Thyroid gland (tissue), 4 donors: ENCODE data around the gene XK. TPM values are rescaled to one million over a fixed set of nuclear protein-coding genes. Genes with fewer than 3 reads are reported as not detected.

Experiments used
- DNase-seq, 2 donors: peaks; one replicate each; pipeline ENCODE4 v3.0.0-alpha.2; 2019
- H3K27ac ChIP-seq, 3 donors: fragments of 200-600 bp; sonication (generic); 1 replicate in 2 of 3; 2 replicates in 1 of 3; pipeline ENCODE4 v1.5.1; 2016 to 2019; ENCODE audit warnings: mild to moderate bottlenecking in 1 of 3, moderate library complexity in 1 of 3
- H3K27me3 ChIP-seq: fragments of 200-600 bp; sonication (generic); one replicate; pipeline ENCODE4 v1.5.1; 2019
- H3K36me3 ChIP-seq, 2 donors: fragments of 200-600 bp; sonication (generic); one replicate each; pipeline ENCODE4 v1.5.1; 2016 to 2019
- H3K4me1 ChIP-seq, 2 donors: fragments of 200-600 bp; sonication (generic); one replicate each; pipeline ENCODE4 v1.5.1; 2017 to 2019
- H3K4me3 ChIP-seq, 3 donors: fragments of 200-600 bp; sonication (generic); replicated peaks in 1 of 3; 1 replicate in 2 of 3; 2 replicates in 1 of 3; pipeline ENCODE4 v1.5.1; 2016; ENCODE audit warnings: mild to moderate bottlenecking in 1 of 3
- H3K9me3 ChIP-seq: fragments of 200-600 bp; sonication (generic); one replicate; pipeline ENCODE4 v1.5.1; 2017
- POLR2A ChIP-seq, 2 donors: fragments of 450-650 bp; IDR thresholded peaks; one replicate each; pipeline ENCODE4 v1.6.1; 2017; ENCODE audit warnings: antibody characterized with exemption in 2 of 2, mild to moderate bottlenecking in 2 of 2, moderate library complexity in 1 of 2
- WGBS, 2 donors: methylation state at CpG; one replicate each; pipeline ENCODE4 v1.1.5; 2017; 5-methylcytosine and 5-hydroxymethylcytosine counted together
- intact Hi-C: fragments of 100-400 bp; cut with DNase I; formaldehyde crosslinking; loops from one replicate; pipeline ENCODE4 v1.15.1; 2023
- total RNA-seq, 4 donors: library from RNA; depleted of rRNA; stranded (reverse); fragments of >200 nt; gene quantifications; one replicate each; pipeline ENCODE4 v1.2.3, GENCODE V29; 2016
- TF ChIP-seq, protein P1 (sequence below), 6 experiments: fragments of 200-600 bp in 3 of 6; fragments of 450-650 bp in 3 of 6; sonication (generic) in 3 of 6; IDR thresholded peaks; one replicate each; pipeline ENCODE4 v1.5.1; 2016 to 2019; ENCODE audit warnings: antibody characterized with exemption in 6 of 6, mild to moderate bottlenecking in 2 of 6, inconsistent platforms in 1 of 6, moderate library complexity in 1 of 6

XK gene
- total RNA-seq, 4 donors from 2014 or later, result 0.40 to 3.5 (median 2.4) TPM

DNA sequence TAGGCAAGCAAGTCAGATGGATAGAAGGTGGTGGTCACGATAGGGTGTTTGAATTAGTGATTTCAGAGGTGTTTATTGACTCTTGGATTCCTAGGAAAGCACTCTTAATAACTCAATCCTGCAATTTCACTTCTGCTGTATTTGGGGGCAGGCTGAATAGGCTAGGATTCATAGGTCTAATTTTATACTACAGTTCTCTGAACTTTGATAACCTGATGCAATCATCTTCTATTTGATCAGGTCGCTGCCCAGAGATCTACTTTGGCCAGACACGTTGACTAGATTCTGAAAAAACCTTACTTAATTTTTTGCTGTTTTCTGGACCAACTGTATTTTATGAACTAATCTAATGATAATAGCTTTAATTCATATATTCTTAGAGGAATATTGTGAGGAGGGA lies 26.4 kb downstream of the XK start:
- Histone ChIP-seq H3K36me3 (no peaks in the 10 kb centered on the region), H3K4me1 (no peaks in the 10 kb centered on the region), H3K27ac (no peak overlapping the region), H3K4me3 (no peak overlapping the region), H3K27me3 (no peaks in the 10 kb centered on the region), H3K9me3 (no peaks in the 10 kb centered on the region)
- intact Hi-C loops, result no loop called here
- 89% methylated on average over 3 of the region's 3 CpGs for WGBS, 2 donors
- TF ChIP-seq POLR2A (IDR thresholded peaks at IDR 0.05), result no peak
- DNase-seq, result no peak

DNA sequence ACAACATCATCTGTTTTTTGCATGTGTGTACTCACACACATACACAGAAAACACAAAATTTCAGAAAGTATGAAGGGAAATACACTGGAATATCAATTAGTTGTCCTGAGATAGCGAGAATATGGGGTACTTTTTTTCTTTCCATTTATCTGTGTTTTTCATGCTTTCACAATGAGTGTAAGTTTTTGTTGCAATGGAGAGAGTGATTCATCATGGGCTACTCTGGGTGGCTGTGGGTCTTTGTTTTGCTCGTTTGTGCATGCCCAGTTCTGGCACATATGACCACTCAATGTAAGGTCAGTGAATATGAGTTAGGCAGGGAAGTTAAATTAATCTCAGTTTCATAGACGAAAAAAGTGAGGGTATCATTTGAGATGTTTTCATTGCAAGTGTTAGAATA lies 26.9 kb downstream of the XK start:
- Histone ChIP-seq H3K4me3 (no peak overlapping the region), H3K4me1 (no peaks in the 10 kb centered on the region), H3K27me3 (no peaks in the 10 kb centered on the region), H3K36me3 (no peaks in the 10 kb centered on the region), H3K27ac (no peak overlapping the region), H3K9me3 (no peaks in the 10 kb centered on the region)
- DNase-seq, result no peak
- WGBS, 2 donors, result 80 to 81% methylated on average over 3 of the region's 3 CpGs
- intact Hi-C loops, result no loop called here
- no peak for TF ChIP-seq POLR2A (IDR thresholded peaks at IDR 0.05)
- TF ChIP-seq, protein P1, sequence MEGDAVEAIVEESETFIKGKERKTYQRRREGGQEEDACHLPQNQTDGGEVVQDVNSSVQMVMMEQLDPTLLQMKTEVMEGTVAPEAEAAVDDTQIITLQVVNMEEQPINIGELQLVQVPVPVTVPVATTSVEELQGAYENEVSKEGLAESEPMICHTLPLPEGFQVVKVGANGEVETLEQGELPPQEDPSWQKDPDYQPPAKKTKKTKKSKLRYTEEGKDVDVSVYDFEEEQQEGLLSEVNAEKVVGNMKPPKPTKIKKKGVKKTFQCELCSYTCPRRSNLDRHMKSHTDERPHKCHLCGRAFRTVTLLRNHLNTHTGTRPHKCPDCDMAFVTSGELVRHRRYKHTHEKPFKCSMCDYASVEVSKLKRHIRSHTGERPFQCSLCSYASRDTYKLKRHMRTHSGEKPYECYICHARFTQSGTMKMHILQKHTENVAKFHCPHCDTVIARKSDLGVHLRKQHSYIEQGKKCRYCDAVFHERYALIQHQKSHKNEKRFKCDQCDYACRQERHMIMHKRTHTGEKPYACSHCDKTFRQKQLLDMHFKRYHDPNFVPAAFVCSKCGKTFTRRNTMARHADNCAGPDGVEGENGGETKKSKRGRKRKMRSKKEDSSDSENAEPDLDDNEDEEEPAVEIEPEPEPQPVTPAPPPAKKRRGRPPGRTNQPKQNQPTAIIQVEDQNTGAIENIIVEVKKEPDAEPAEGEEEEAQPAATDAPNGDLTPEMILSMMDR (IDR thresholded peaks at IDR 0.05), result no peak

DNA sequence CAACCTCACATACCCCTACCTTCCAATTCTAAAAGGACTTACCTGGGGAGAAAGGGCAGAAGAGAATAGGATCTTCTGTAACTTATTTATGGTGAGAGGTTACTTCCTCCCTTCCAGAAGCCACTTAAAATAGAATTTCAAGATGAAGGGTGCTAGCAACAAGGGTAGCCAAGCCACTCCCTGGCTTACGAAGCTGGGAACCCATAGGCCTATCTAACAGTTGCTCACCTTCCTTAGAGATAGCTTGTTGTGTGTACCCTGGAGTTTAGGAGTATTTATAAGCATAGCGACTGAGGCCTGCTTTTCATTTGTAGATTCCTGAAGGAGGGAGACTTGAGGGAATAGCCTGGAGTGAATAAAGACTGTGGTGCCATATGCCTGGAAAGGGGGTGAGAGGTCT lies 28.9 kb downstream of the XK start:
- DNase-seq, result no peak
- Histone ChIP-seq H3K4me3 (no peak overlapping the region), H3K9me3 (no peaks in the 10 kb centered on the region), H3K27me3 (no peaks in the 10 kb centered on the region), H3K36me3 (no peaks in the 10 kb centered on the region), H3K27ac (no peak overlapping the region), H3K4me1 (no peaks in the 10 kb centered on the region)
- TF ChIP-seq POLR2A (IDR thresholded peaks at IDR 0.05), result no peak
- TF ChIP-seq, protein P1 (IDR thresholded peaks at IDR 0.05), result no peak
- intact Hi-C loops, result no loop called here
- 95 to 100% methylated on average over 2 of the region's 2 CpGs for WGBS, 2 donors

DNA sequence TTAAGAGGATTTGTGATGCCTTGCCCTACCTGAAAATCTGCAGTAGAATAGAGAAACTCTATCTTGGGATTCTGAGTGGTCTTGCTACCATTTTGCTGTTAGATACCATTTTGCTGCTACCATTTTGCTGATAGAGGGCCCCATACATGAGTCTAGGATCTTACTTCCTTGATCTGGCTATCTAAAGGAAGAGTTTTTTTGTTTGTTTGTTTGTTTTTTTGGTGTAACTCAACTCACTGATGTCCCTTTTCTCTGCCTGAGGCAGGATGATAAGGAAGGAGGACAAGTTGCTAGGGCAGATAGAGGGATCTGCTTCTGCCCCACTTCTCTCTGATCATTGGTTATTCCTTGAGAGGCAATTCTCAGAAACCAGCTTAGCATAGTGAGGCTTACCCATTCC lies 31.0 kb downstream of the XK start:
- no peak for TF ChIP-seq POLR2A (IDR thresholded peaks at IDR 0.05)
- TF ChIP-seq, protein P1 (IDR thresholded peaks at IDR 0.05), result no peak
- Histone ChIP-seq H3K4me3 (no peak overlapping the region), H3K9me3 (no peaks in the 10 kb centered on the region), H3K27ac (no peak overlapping the region), H3K36me3 (no peaks in the 10 kb centered on the region), H3K27me3 (no peaks in the 10 kb centered on the region), H3K4me1 (no peaks in the 10 kb centered on the region)
- intact Hi-C loops, result no loop called here
- DNase-seq, result no peak

DNA sequence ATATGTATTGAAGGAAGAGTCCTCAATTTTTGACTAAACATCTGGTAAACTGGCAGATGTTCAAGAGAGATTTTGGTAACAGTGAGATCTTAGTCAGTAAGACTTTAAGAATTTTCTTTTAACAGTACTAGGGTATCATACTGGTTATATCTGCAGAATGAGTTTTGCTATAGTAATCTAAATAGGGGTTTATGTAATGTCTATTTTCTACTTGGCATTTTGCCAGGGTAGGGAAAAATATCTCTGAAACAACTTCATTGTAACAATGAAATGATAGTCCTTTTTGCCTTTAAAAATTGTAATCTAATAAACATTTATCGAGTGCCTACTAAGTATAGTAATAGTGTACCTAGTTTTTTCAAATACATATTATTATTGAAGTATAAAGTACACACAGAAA lies 32.1 kb downstream of the XK start:
- H3K27ac ChIP-seq, result no peak overlapping the region
- H3K27me3 ChIP-seq, result no peaks in the 10 kb centered on the region
- H3K9me3 ChIP-seq, result no peaks in the 10 kb centered on the region
- no peak overlapping the region for H3K4me3 ChIP-seq
- TF ChIP-seq POLR2A (IDR thresholded peaks at IDR 0.05), result no peak
- TF ChIP-seq, protein P1 (IDR thresholded peaks at IDR 0.05), result no peak
- 84 to 90% methylated on average over 1 of the region's 1 CpG for WGBS, 2 donors
- intact Hi-C loops, result no loop called here
- no peak for DNase-seq
- no peaks in the 10 kb centered on the region for H3K36me3 ChIP-seq
- no peaks in the 10 kb centered on the region for H3K4me1 ChIP-seq

DNA sequence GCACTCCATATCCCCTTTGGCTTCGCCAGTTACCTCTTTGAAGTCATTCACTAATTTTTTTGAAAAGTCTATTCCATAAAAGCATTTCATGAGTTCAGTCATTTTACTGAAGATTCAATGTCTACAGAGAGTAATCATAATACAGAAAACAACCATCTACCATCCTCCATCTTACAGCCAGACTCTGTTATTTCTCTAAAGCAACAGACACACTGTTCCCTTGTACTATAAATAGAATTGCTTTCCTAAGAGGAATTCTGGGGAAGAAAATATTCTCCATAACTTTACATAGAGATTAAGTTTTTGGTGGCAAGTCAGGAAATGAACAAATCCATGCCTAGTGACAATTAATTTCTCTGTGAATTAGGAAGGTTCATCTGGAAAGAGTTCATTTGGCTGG lies 37.0 kb downstream of the XK start:
- intact Hi-C loops, result no loop called here
- Histone ChIP-seq H3K4me1 (no peaks in the 10 kb centered on the region), H3K9me3 (no peaks in the 10 kb centered on the region), H3K27me3 (no peaks in the 10 kb centered on the region), H3K27ac (no peak overlapping the region), H3K4me3 (no peak overlapping the region), H3K36me3 (no peaks in the 10 kb centered on the region)
- WGBS, 2 donors, result 95 to 96% methylated on average over 1 of the region's 1 CpG
- TF ChIP-seq, protein P1 (IDR thresholded peaks at IDR 0.05), result no peak
- TF ChIP-seq POLR2A (IDR thresholded peaks at IDR 0.05), result no peak
- DNase-seq, result no peak
